ENCODE data around the gene ACE2.
"Not testable (repeated sequence)": the region's sequence is repeated elsewhere in the genome, so short reads cannot be mapped to it uniquely, and the experiment has no call there.

Gene ACE2

GRCh38 chrX:15600745-15601144 lies at the start of gene ACE2:
ACE2 (minus strand) TSS chrX:15600960; CDS start chrX:15600911, 49 bp downstream.
- DNase-seq: no peak

- not testable (repeated sequence) for DNase-seq
Observed at GRCh38 chrX:15647510-15647909, 46.8 kb upstream of the ACE2 start.

GRCh38 chrX:15646543-15646942 lies 45.8 kb upstream of the ACE2 start:
- DNase-seq: no peak

DNA sequence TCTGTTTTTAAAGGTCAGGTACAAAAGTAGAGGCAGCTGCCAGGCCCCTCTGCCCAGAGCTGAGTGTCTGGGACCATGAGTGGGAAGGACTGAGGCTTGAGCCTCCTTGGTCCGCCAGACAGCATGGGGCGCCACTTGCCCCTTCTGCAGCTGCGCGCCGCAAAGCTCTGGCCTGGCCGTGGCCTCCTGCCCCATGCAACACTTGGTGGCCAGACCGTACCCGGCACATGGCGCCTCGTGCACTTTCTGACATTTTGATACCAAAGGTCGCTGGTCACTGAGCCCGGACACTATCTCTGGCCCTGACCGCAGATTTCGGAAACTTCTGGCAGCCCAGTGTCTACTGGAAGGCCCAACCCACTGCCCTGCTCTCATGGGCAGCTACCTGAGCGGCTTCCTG lies 45.3 kb upstream of the ACE2 start:
- no peak for DNase-seq

GRCh38 chrX:15645266-15645665 lies 44.5 kb upstream of the ACE2 start:
- DNase-seq: no peak

- no peak for DNase-seq
Observed at GRCh38 chrX:15644560-15644872, 43.8 kb upstream of the ACE2 start.

GRCh38 chrX:15643786-15644559 lies 43.2 kb upstream of the ACE2 start:
- DNase-seq: no peak

DNA sequence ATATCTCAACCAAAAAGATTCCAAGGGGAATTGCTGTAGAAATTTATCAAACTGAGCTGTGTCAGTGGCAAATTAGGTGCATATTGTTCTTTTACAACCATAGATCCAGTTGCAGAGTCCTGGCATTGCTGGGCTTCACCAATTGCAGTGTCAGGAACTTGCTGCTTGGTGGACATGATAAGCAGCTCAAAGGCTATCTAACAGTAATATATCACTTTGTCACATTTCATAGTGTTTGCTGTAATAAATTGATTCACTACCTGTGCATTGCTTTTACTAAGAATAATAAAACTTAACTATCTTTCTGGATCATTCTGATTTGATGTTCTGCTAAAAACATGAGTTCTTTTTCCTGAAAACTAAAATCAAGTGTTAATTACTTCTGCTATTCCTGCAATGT lies 30.9 kb upstream of the ACE2 start:
- DNase-seq: no peak

DNA sequence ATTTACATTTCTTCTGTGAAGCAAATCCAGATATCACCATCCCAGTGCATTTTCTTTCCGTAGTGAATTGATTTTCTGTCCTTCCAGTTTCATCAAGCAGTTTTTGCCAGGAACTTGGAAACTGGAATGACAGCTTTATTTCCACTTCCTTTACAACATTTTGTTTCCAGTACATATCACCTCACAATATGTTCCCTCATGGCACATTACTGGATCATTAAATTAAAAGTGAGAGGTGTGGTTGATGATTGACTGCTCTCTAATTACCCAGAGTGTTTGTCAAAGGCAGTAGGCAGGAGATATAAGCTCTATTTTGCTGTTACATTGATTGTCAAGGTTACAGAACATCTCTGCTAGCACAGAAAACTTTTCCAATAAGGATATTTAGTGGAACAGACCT lies 22.3 kb upstream of the ACE2 start:
- no peak for DNase-seq

- no peak for DNase-seq
Observed at GRCh38 chrX:15619053-15619755, 18.4 kb upstream of the ACE2 start.

- DNase-seq: no peak
Observed at GRCh38 chrX:15617111-15617510, 16.4 kb upstream of the ACE2 start.

DNA sequence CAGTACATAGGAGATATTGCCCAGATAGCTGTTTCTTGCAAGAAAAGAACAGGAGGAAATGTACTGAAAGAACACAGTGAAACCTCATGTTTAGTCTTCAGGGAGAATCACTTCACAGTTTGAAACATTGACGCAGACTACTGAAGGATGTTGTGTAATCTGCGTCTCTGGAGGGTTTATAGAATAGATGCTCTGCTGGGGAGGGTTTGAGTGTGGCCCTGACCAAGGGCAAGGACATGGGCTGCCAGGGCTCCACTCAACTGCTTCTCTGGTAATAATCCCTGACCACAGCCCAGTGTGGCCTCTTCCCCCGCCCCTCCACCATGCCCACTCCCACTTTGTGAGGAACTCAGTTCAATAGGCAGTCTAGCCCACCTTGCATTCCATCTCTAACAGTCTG lies 15.8 kb upstream of the ACE2 start:
- no peak for DNase-seq

- no peak for DNase-seq
Observed at GRCh38 chrX:15607067-15607466, 6.3 kb upstream of the ACE2 start.

DNA sequence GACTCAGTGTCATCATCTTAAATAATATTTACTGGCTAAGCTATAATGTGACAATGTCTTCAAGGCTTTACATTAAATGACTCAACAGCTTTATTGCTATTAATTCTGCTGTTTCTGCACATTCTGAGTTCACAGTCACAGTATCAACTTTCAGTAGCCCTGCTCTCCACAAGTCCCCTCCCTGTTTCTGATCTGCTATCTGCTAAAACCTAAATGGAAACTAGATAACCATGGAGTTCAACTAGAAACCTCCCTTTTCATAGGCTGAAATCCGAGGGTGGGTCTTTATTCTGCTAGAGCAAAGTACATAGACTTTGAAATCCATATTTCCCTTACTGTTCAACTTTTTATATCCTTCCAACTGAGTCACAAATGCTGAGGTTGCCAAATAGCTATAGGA lies 5.4 kb upstream of the ACE2 start:
- no peak for DNase-seq

DNA sequence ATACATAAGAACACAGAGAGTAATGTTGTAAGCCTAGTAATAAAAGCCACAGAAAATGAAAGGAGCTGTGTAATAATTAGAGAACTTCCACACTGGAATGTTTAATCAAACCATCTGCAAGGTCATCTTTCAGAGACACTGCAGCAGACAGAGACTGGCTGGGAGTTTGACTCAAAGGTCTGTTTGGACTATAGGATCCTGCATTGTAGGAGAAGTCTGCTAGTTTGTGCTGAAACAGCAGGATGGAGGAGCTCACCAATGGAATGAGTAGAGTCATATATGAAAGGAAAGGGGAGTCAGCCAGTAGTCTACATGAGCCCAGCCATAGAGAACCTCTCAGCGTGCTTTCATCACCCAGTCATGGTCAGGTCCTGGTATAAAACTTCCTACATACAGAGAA lies 4.5 kb upstream of the ACE2 start:
- no peak for DNase-seq

DNA sequence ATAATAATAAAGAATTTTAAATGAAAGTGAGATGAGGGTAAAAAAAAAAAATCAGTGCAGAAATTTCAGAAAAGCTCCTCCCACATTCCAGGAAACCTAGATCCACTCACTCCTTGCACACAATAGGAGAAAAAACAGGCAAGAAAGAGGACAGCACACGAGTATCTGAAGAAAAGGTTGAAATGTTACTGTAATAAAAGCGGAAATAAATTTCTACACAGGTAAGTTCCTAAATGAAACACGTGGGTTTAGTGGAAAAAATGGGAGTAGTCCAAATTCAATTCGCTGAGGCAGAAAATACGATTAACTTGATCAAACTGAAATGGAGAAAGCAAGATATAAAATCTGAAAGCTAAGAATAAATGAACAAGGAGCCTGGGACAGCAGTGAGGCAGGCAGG lies 2.0 kb upstream of the ACE2 start:
- no peak for DNase-seq

DNA sequence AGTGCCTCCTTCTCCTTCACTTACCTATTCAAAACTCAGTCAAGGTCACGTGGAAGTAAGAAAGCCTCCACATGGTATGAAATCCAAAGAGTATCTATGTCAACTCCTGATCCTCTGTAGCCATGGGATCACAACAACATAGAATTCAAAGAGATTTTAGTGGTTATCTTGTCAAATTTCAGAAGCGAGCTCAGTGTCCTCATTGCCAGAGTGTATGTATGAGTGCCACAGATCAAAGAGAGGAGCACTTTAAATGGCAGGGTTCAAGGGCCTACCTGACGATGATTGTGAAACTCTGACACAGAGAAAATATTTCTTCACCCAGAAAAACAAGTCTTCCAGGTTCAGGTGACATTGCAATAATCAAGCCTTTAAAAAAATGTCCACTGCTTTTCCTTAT lies 1.2 kb upstream of the ACE2 start:
- no peak for DNase-seq

- no peak for DNase-seq
Observed at GRCh38 chrX:15600049-15600448, 711 bp downstream of the ACE2 start.

- no peak for DNase-seq
Observed at GRCh38 chrX:15599461-15599860, 1.3 kb downstream of the ACE2 start.

DNA sequence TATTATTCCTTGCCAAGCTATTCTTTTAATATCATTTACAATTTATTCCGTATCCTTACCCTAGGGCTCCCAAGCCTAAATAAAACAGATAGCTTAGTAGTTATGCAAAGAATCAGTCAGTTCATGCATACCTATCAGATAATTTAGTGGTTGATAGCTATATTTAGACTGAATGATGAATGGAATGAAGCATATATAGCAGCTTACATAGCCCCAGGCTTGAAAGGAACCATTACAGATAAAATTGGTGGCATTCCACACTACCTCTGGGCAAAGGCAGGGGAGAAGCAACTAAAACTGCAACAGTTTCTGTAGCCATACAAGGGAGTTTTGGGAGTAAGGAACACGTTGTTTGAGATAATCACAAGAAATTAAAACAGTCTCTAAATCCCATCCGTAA lies 2.7 kb downstream of the ACE2 start:
- no peak for DNase-seq

- DNase-seq: no peak
Observed at GRCh38 chrX:15594371-15594770, 6.4 kb downstream of the ACE2 start.

GRCh38 chrX:15579778-15580747 lies 20.7 kb downstream of the ACE2 start:
- DNase-seq: no peak

DNA sequence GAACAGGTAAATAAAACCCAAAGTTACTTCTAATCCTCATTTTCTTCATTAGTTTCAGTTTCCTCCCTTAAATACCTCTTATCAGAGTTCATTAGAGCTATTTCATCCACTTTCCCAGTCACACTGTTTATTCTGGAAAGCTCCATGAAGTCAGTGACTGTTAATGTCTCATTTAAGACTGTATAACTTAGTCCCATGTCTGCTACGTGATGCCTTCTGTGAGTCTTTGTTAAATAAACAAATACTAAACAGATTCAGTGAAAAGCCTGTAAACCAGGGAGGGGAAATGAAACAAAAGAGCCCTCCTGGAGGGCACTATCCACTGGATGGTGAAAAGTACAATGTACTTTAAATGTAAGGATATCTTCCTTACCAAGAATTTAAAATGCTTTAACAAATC lies 24.7 kb downstream of the ACE2 start:
- DNase-seq: no peak

DNA sequence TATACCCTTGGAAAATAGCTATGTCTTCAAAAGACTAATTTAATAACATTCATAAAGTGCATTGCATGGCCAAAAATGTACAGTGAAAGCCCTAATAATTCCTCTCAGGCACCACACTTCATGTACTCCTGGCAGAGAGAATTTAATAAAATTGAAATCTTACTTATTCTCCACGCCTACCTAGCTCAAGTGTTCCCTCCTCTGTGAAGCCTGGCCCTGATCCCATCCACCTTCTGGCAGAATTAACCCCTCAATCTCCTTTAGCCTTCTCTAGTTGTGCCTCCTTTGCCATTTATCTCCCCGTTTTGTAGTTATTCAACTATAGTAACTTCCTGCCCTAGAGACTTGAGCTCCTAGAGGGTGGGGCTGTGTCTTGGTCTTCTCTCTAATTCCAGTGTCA lies 26.7 kb downstream of the ACE2 start:
- no peak for DNase-seq

Data from suppressor macrophage treated with lipopolysaccharide for 4 hours (primary cell).